ENCODE results near the gene TEP1.
"Not testable (repeated sequence)": the region's sequence is repeated elsewhere in the genome, so short reads cannot be mapped to it uniquely, and the experiment has no call there.

TEP1 gene

GRCh38 chr14:20388159-20388558 is 25.1 kb downstream of the TEP1 start:
- DNase-seq (ENCODE audit: low read depth in 2 of 2) = no peak

DNA sequence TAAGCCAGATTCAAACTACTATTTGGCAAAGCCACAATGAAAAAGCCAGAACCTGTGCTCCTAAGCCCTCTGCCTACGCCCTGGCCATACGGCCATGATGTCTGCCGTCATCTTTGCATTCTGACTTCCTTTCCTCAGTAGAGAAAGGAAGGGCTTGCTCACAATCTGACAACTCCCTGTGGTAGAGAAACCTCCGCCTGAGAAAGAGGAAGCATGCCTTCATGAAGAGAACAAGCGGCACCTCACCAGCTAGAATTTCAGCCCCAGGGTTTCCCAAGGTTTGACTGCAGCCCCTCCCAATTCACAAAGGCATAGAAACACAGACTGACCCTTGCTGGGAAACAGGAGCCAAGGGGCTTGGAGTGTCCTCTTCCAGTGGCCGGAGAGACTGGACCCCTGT is 25.7 kb downstream of the TEP1 start:
- no peak for DNase-seq (ENCODE audit: low read depth in 2 of 2)

DNA sequence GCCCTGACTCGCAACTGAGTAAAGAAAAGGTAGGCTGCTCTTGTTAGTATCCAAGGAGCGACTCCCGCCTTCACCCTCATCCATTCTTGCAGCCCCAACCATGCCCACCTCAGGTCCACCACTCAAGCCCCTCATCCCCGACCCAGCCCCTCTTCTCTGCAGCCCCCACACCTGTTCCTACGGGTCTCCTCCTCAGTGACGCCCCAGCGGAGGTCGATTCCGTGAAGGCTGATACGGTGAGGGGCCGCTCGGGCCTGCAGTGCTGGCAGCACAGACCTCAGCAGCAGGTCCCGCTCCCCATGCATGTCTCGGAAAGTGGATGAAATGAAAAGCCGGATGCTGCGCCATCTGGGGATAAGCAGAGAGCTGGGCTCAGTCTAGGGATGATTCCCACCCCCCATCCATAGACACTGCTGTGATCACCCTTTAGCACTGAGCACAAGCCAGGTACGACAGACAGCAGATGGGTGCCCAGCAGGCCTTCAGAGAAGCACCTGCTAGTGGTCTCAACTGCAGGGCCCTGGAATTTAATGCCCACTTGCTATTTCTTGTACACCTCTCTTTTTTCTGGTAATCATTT is 26.9 kb downstream of the TEP1 start:
- no peak for DNase-seq (ENCODE audit: low read depth in 2 of 2)

- no peak for DNase-seq (ENCODE audit: low read depth in 2 of 2)
These were observed 28.4 kb downstream of the TEP1 start for GRCh38 chr14:20384886-20385285.

DNA sequence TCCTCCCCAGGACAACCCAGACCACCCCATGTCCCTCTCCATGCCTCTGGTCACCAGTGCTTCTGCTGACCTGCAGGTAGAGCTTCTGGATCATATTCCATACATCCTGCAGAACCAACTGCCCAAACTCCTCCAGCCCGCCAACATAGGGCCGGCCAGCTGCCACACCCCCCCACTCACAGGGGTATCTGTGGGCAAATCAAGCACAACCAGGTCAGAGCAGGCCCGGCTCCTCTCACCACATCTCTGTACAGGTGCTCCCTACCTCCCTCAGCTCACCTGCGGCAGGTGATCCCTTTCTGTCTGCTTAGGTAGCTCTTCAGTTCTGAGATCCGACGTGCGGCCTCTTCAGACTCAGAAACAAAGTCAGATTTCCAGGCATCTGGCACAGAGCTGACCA is 29.0 kb downstream of the TEP1 start:
- no peak for DNase-seq (ENCODE audit: low read depth in 2 of 2)

DNA sequence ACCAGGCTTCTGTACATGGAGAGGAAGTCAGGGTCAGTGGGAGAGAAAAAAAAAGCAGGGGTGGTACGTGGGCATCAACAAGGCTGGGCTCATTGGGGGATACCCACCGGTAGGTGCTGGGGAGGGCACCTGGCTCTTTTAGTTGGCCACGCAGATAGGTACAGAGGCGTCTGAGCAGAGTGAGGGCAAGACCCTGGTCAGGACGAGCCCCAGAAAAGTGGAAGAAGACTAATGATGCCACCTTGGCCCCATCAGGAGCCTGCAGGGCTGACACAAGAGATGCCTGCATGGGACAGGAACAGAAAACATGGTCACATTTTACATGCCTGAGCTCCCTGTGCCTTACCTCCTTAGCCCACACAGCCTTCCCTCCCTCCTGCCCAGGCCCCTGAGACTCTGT is 29.7 kb downstream of the TEP1 start:
- DNase-seq (ENCODE audit: low read depth in 2 of 2) = no peak

DNA sequence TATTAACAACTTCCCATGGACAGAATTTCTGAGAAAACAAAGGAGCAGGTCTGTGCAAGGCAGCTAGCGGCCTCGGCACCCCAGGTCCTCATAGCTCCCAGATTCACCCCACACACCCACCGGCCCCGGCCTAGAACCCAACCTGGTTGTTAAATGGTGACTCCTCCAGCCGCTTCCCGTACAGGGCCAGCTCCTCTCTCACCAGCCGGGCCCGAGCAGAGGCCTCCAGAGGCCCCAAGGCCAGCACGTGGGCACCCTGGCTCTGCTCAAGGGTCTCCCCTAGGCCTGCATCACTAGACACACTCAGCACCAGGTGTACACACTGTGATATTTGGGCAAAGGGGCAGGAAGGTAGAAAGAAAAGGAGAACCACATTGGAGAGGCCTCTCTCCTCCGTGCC is 30.3 kb downstream of the TEP1 start:
- DNase-seq (ENCODE audit: low read depth in 2 of 2) = no peak

GRCh38 chr14:20382526-20382925 is 30.8 kb downstream of the TEP1 start:
- no peak for DNase-seq (ENCODE audit: low read depth in 2 of 2)

DNA sequence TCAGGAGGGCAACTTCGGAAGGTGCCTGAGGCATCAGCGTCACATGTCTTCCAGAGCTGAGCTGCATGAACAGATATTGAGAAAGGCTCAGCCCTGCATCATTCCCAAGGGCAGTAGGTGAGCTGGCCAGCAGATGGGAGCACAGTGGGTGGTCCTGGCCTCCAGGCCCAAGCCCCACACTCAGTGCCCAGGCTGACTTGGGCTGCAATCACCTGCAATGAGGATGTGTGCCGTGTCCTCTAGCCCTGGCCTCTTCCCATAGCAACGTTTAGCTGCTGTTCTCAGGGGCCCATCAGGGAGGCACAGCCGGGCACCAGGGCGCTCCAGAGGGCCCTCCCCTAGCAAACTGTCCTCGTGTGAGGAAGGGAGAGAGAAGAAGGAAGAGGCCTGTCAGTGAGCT is 32.0 kb downstream of the TEP1 start:
- no peak for DNase-seq (ENCODE audit: low read depth in 2 of 2)

DNA sequence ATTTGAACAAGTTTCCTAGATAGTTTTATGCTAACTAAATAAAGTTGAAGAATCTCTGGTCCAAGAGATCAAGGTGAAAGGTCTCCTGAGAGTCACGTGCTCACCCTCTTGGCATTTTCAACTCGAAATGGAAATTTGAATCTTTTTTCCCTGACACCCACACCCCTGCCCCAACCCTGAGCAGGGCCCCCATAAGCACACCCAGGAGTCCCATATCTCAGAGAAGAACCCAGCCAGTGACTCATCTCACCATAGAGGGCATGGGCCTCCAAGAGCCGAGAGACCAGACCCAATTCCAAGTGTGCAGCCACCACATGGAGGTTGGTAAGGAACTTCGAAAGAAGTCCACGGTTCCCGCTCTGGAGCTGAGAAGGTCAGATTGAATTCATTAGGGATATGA is 32.6 kb downstream of the TEP1 start:
- DNase-seq (ENCODE audit: low read depth in 2 of 2) = no peak

- DNase-seq (ENCODE audit: low read depth in 2 of 2) = no peak
These were observed 33.6 kb downstream of the TEP1 start for GRCh38 chr14:20379743-20380142.

- no peak for DNase-seq (ENCODE audit: low read depth in 2 of 2)
These were observed 36.1 kb downstream of the TEP1 start for GRCh38 chr14:20377171-20377570.

DNA sequence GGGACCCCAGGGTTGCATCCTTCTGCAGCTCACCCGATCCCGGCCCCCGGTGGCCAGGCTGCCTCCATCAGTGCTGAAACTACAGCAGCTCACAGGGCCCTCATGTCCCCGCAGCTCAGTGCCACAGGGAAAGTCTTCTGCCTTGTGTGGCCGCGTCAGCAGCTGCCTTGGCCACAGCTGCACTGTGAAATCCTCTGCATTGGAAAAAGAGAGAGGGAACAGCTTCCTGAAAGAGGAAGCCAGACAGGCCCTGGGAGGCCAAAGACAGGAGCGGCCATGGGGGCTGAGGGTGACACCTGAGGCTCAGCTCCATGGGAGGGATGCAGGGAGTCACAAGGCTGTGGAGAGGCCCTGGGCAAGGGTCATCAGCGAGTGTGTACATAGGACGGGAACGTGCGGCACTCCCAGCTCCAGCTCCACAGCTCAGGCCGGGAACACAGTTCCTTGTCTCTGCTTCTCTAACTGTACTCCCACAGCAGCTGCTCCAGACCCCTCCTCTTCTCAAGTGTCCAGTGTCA is 37.2 kb downstream of the TEP1 start:
- no peak for DNase-seq (ENCODE audit: low read depth in 2 of 2)

DNA sequence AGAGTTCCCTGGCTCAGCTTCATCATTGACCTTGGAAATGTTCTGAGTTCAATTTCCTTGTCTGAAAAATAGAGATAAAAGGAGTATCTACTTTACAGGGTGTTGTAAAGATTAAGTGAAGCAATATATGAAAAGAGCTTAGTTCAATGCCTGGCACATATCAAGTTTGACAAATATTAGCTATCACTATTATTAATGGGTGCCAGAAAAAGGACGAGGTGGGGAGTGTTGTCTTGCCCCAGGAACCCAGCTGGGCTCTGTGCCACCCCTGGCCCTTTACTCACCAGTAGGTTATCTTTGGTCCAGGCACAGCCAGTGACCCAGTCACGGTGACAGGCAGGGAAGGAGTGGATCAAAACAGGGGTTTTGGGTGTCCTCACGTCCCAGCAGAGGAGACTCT is 37.8 kb downstream of the TEP1 start:
- DNase-seq (ENCODE audit: low read depth in 2 of 2) = no peak

DNA sequence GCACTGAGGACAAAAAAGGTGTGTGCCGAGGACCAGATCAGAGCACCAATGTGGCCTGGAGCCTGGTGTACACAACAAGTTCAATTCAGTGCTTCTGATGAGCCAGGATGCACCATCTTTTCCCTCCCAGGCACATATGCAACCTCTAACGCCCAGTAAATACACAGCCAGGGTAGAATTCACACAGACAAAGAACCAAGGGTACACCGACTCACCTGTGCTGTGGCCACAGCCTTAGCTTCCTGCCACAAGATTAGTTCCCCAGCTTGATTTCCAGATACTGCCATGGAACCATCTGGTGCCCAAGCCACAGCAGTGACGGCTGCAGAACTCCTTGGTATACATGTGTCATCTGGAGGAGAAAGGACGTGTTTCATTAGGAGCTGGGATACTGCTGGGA is 40.5 kb downstream of the TEP1 start:
- DNase-seq (ENCODE audit: low read depth in 2 of 2) = no peak

DNA sequence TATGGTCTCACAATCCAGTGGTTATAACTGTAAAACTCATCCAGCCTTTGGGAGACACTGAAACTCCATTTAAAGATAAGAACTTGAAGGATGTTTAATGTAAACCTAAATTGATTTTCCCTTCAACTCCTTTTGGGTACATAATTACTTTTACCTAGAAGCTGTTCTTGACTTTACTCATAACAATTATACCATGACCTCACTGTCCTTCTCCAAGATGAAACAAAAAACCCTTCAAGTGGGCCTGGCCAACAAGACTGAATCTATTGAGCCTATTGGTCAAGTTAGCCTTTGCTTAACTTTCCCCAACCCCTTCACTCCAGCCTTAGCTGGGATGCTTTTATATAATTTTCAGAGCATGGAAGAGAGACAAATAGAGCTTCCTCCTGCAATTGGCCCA is 47.4 kb downstream of the TEP1 start:
- DNase-seq (ENCODE audit: low read depth in 2 of 2) = no peak

DNA sequence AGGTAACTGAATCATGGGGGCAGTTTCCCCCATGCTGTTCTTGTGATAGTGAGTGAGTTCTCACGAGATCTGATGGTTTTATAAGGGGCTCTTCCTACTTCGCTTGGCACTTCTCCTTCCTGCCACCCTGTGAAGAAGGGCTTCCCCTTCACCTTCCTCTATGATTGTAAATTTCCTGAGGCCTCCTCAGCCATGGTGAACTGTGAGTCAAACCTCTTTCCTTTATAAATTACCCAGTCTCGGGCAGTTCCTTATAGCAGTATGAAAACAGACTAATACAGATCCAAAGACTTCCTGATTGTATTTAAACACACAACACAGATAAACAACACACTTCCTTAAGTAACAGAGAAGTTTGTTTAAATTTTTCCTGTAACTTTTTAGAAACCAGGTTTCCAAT is 54.8 kb downstream of the TEP1 start:
- not testable (repeated sequence) for DNase-seq (ENCODE audit: low read depth in 2 of 2)

DNA sequence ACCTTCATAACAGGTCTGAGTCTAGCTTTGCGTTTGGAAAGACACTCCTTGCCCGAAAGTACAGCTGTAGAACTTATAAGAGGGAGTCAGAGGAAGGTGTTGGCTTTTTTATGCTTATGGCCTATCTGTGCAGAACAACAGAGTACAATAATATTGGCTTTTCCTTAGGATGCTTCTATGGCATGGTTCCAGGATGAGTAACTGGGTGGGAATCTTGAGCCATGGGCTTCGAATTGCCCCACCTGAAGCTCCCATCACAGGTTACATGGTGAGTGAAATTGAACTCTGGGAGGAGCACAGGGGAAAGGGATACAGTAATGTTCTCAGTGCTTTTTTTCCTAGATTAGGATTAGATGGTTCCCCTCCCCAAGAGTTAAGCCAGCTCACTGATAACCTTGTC is 56.9 kb downstream of the TEP1 start:
- no peak for DNase-seq (ENCODE audit: low read depth in 2 of 2)

DNA sequence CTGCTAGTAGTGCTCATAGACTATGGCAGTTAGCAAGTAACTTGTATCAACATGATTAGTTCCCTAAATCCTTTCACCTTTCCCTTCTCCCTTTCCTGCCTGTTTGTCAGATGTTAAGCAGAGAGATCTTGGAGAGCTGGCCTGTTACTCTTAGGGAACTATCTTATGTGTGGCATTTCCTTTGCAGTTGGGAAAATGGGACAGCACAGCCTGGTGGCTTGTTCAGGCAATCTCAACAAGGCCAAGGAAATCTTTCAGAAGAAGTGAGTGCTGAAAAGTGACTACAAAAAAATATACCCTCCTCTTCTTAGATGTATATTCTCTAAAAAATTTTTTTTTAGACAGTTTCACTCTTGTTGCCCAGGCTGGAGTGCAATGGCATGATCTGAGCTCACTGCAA is 62.4 kb downstream of the TEP1 start:
- no peak for DNase-seq (ENCODE audit: low read depth in 2 of 2)

- DNase-seq (ENCODE audit: low read depth in 2 of 2) = no peak
These were observed 63.0 kb downstream of the TEP1 start for GRCh38 chr14:20350282-20350681.

- DNase-seq (ENCODE audit: low read depth in 2 of 2) = no peak
These were observed 65.6 kb downstream of the TEP1 start for GRCh38 chr14:20347747-20348146.

DNA sequence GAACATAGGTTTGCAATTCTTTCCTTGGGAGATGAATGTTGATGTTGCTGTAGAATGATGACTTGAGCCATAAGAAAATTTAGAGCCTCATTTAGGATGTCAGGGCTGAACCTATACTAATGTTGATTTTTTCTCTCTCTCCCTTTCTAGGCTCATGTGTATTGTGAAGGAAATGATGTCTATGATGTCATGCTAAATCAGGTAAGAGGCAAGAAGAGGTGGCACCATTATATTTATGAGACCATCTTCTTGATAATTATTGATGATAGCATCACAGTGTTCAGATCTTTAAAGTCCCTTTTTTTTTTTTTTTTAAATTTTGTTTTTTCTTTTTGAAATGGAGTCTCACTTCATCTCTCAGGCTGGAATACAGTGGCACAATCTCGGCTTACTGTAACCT is 66.6 kb downstream of the TEP1 start:
- no peak for DNase-seq (ENCODE audit: low read depth in 2 of 2)

GRCh38 chr14:20345366-20345765 is 67.9 kb downstream of the TEP1 start:
- no peak for DNase-seq (ENCODE audit: low read depth in 2 of 2)

- DNase-seq (ENCODE audit: low read depth in 2 of 2) = no peak
These were observed 69.5 kb downstream of the TEP1 start for GRCh38 chr14:20343862-20344220.

All from activated CD4-positive, alpha-beta T cell treated with anti-CD3 and anti-CD28 coated beads for 24 hours (primary cell).